Stimulated activated CD8-positive, alpha-beta memory T cell treated with anti-CD3 and anti-CD28 coated beads, Interleukin-7, amount 100 ng/mL, for 48 hours (primary cell): ENCODE data around the gene CCDC175.

Experiments
- DNase-seq, 2 donors: peaks; one replicate each; pipeline ENCODE4 v3.0.0-alpha.2; 2020; ENCODE audit warnings: low read depth in 1 of 2; ENCODE audit errors: extremely low read depth in 1 of 2

Gene CCDC175

DNA sequence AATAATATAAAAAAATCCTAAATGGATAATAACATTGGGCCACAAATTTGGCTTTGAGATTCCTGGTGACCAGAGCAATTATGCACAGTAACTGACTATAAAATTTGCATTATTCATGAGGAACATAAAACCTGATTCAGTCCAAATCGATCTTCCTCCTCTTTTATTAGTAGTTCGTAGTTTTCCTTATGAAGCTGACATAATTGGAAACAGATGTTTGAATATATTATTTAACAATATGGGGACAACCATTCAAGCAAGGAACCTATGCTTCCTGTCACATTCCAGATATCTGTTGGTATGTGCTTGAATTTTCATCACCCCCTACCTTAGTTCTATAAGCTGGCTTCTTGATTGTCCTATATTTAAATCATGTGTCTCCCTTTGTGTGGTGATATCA, 34.9 kb downstream of the CCDC175 start:
- DNase-seq, result no peak

- DNase-seq, result no peak
Measured at GRCh38 chr14:59540852-59541251, 35.8 kb downstream of the CCDC175 start.

- no peak for DNase-seq
Measured at GRCh38 chr14:59538936-59539335, 37.7 kb downstream of the CCDC175 start.

GRCh38 chr14:59537476-59537875, 39.1 kb downstream of the CCDC175 start:
- no peak for DNase-seq

- no peak for DNase-seq
Measured at GRCh38 chr14:59534361-59534987, 42.1 kb downstream of the CCDC175 start.

DNA sequence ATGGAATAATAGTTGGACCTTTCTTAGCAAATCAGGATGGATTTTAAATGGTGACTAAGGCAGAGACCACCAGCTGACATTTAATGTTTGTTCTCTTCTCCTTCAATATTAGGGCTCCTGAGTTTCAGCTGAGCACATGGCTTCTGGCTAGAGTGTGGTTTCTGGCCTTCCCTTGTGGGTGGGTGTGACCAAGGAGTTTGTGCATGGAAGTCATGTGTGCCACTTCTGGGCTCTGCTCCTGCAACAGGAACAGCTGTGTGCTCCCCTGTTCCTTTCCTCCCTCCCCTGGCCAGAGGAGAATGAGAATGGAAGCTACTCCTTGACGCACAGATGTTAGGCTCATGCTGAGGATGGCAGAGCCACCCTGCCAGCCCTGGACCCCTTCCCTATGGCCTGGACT, 44.2 kb downstream of the CCDC175 start:
- DNase-seq, result no peak

- no peak for DNase-seq
Measured at GRCh38 chr14:59530349-59530748, 46.3 kb downstream of the CCDC175 start.

DNA sequence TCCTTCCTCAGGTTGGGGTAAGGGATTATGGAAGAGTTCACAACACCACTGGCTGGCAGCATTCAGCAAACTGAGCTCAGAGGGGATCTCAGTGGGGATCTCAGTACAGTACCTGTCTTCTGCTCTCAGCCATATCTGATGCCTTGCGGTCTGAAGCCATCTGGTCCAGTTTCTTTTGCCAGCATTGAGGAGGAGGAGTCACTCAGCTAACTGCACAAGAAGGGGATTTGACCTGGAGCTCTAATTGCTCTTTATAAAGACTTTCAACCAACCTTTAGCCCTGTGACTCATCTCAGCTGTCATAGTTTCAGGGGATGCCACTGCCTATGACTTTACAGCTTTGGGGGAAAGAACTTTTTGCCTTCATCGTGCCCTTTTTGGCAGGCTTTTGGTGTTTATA, 47.4 kb downstream of the CCDC175 start:
- no peak for DNase-seq

DNA sequence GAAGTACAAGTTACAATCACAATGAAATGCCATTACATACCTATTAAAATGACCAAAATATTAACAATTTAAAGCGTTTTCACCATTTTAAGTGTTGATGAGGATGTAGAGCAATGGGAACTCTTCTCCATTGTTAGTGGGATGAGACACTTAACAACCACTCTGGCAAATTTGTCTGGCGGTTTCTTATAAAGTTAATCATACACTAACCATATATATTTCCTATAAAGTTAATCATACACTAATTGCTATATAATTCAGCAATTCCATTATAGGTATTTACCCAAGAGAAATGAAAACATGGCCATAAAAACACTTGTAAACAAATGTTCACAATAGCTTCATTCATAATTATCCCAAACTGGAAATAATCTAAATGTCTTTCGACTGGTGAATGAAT, 56.4 kb downstream of the CCDC175 start:
- no peak for DNase-seq

GRCh38 chr14:59511916-59512575, 64.6 kb downstream of the CCDC175 start:
- no peak for DNase-seq

GRCh38 chr14:59510966-59511365, 65.6 kb downstream of the CCDC175 start:
- DNase-seq, result no peak

DNA sequence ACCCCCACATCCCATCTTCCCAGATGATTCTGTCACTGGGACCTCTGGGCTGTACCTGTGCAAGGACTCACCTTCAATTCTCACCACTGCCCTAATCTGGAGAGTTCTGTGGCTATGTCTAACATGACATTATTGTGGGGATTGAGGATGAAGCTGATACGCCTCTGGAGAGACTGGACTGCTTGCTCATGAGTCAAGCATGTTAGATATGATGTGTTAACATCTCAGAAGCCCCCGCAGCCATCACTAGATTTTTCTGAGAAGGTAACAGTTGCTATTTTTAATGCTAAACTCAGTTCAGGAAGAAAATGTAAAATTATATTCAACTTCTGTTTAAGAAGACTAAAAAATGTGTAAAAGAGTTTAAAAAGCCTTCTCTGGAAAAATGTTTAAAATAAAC, 66.6 kb downstream of the CCDC175 start:
- DNase-seq, result no peak

GRCh38 chr14:59509101-59509500, 67.5 kb downstream of the CCDC175 start:
- no peak for DNase-seq

GRCh38 chr14:59507752-59508103, 68.9 kb downstream of the CCDC175 start:
- DNase-seq, result no peak

DNA sequence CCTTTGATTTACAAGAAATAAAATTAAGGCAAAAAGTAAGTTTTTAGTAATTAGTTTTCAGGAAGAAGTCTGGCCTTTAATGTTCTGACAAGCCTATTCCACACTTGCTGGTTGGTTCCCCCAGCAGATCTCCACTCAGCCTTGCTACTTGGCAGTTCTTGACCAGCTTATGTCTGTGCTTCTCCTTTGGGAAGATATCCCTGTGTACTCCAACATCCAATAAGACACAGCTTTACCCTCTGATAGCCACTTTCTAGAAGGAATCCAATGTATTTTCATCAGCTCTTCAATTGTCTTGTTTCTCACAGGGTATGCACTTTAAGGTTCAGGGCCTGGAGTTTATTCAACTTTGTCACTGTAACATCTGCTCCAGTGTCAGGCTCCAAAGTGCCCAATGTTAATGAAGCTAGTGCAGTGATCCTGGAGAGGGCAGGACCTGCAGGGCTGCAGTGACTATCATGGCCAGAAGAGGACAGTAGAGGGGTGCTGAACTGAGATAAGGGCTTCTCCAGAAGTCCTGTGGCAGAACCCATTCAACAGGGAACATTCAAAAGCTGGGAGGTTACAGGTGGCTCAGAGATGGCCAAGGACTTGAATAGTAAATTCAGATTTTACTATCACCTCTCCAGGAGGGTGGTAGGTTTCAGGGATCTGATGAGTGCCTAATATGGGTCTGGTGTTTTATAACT, 69.4 kb downstream of the CCDC175 start:
- DNase-seq, result peak in 1 of 2 donors; percentile 14

DNA sequence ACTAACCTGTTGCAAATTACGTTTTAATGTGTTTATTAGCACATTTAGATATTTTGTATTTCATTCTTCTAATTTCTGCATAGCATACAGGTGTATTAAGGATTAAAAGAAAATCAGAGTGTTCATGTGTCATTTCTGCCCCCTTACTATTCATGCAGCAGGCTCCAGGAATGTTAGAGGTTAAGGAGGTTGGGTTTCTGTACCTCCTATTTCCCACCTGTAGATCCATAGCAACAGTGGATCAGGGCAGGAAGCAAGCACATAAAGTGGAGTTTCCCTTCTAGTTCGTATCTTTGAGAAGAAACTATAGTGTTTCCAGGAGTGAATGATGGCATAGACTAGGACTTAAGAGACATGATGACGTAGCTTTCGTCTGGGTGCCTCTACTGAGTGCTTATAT, 73.4 kb downstream of the CCDC175 start:
- no peak for DNase-seq

DNA sequence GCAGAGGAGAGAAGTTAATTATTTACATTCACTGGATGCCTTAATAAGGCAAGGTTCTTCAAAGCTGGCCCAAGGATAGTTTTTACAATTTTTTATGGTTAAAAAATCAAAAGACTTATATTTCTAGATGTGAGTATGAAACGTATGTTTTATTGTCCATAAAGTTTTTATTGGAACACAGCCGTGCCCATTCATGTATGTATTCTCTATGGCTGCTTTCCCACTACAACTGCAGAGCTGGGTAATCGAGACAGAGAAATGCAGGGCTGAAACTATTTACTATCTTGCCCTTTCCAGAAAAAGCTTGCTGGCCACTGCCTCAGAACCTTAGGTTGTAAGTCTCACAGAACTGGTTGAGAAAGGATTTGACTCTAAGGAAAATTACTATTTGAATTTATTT, 75.9 kb downstream of the CCDC175 start:
- DNase-seq, result no peak

- DNase-seq, result no peak
Measured at GRCh38 chr14:59492384-59492783, 84.2 kb downstream of the CCDC175 start.

DNA sequence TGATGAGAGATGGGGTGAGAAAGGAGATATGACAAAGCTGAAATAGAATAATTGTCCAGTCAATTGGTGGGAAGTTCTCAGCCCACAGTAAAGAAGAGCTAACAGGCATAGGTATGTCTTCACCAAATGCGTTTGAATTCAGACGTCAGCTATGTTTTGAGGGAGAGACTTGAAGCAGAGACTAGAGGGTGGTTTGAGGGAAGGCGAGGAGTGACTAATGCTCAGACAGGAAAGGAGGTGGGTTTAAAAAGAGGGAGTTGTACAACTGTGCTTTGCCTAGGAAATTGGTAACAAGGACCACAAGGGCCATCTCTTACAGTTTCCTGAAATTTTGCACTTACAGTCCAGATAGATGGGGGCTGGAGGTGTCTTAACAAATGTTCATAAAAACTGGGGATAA, 85.9 kb downstream of the CCDC175 start:
- no peak for DNase-seq

DNA sequence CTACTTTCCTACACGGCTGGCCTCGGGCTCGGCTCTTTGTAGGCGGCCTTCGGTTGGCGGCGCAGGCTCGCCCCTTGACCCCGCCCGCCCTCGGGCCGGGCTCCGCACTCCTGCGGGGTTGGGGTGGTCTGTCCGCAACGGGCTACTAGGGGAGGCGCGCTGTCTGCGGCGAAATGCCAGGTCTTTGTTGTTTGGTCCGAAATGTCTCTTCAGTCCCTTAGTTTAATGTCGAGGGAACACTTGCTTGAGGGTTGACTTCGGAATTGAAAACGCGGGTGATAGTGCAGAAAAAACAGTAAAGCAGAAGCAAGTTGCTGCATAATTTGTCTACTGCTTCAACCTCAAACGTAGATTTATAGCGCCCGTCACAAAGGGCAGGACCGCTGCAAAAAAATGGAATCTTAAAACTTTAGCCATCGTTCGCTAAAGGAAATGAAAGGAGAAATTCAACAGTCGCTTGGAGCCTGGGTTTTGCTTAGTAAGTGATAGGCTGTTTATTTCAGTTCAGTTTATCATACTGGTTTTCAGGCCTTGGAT, 91.9 kb downstream of the CCDC175 start:
- no peak for DNase-seq

GRCh38 chr14:59483819-59484638, 92.6 kb downstream of the CCDC175 start, which contains the start of the genes JKAMP and L3HYPDH:
Gene JKAMP, plus strand, starts transcription at chr14:59484517. Its CDS starts 73 bp downstream, at chr14:59484590.
Gene L3HYPDH, minus strand, starts transcription at chr14:59484408. Its CDS starts 92 bp downstream, at chr14:59484316.
- peak; percentile 89 to 96 for DNase-seq
